Panc1 (cell line): ENCODE results near the gene ZC3H12D. TPM values are rescaled to one million over a fixed set of nuclear protein-coding genes. Genes with fewer than 3 reads are reported as not detected.

Source experiments
- ATAC-seq: fragments of 200-7000 bp; cut with Tn5 transposase; 2 replicates; pipeline ENCODE4 v1.9.1; 2020; ENCODE audit warnings: mild to moderate bottlenecking, moderate library complexity
- BruUV-seq: library from RNA; stranded (reverse); fragments of 400-500 nt; replicated peaks from 2 replicates; lab custom pipeline; 2021; lab: Mats Ljungman, UMichigan
- CTCF ChIA-PET: fragments of 300-600 bp; sonication (Branson Sonifier 250); formaldehyde crosslinking; loops from one replicate; lab custom pipeline; 2022; ENCODE audit warnings: antibody characterized with exemption; lab: Charles Lee
- POLR2A ChIA-PET: fragments of 300-600 bp; sonication (Branson Sonifier 250); formaldehyde crosslinking; loops from one replicate; lab custom pipeline; 2022; ENCODE audit warnings: antibody characterized with exemption; lab: Charles Lee
- DNase-seq: peaks from one replicate; pipeline ENCODE4 v3.0.0-alpha.2; 2010; ENCODE audit warnings: low read depth, low spot score
- H3K27ac ChIP-seq: 2 replicates; pipeline ENCODE4 v1.5.1; 2011; ENCODE audit warnings: mild to moderate bottlenecking, low read length, inconsistent platforms
- H3K27me3 ChIP-seq: fragments of 200-500 bp; sonication (Bioruptor generic); 2 replicates; pipeline ENCODE4 v1.6.0; 2014; ENCODE audit warnings: low read length, inconsistent platforms; ENCODE audit not compliant: control insufficient read depth, insufficient read depth
- H3K36me3 ChIP-seq: fragments of 200-500 bp; sonication (Bioruptor generic); 2 replicates; pipeline ENCODE4 v1.5.1; 2014; ENCODE audit warnings: inconsistent platforms, mild to moderate bottlenecking, low read length, moderate library complexity; ENCODE audit not compliant: control insufficient read depth, insufficient read depth
- H3K4me1 ChIP-seq: 2 replicates; pipeline ENCODE4 v1.5.1; 2011; ENCODE audit warnings: inconsistent platforms, mild to moderate bottlenecking, low read length, moderate library complexity; ENCODE audit not compliant: control insufficient read depth, insufficient read depth
- H3K4me3 ChIP-seq, 2 experiments: 2 replicates each; pipeline ENCODE4 v1.5.1; 2011 to 2012; ENCODE audit warnings: low read depth in 2 of 2, low read length in 2 of 2, mild to moderate bottlenecking in 2 of 2, inconsistent platforms in 1 of 2, moderate library complexity in 1 of 2
- H3K9me3 ChIP-seq: fragments of 200-500 bp; sonication (Bioruptor generic); 2 replicates; pipeline ENCODE4 v1.5.1; 2014; ENCODE audit warnings: low read depth, mild to moderate bottlenecking, inconsistent platforms, low read length, moderate library complexity; ENCODE audit not compliant: control insufficient read depth, insufficient read depth
- POLR2AphosphoS5 ChIP-seq: IDR thresholded peaks from 2 replicates; pipeline ENCODE4 v1.6.1; 2012; ENCODE audit warnings: mild to moderate bottlenecking, low read depth, low read length, moderate library complexity
- SIN3A ChIP-seq: IDR thresholded peaks from 2 replicates; pipeline ENCODE4 v1.6.1; 2012; ENCODE audit warnings: low read depth, mild to moderate bottlenecking, low read length, moderate library complexity, borderline replicate concordance; ENCODE audit not compliant: insufficient read depth
- TCF7L2 ChIP-seq: IDR thresholded peaks from 2 replicates; pipeline ENCODE4 v1.6.1; 2011; ENCODE audit warnings: mild to moderate bottlenecking, low read depth, low read length, inconsistent platforms
- in situ Hi-C: cut with HindIII; loops from 2 replicates; pipeline ENCODE4 v1.10.0; 2016; ENCODE audit warnings: low sequenced_read_pairs, low pct_unique_long_range_greater_than_20kb
- intact Hi-C: fragments of 100-400 bp; cut with micrococcal nuclease; formaldehyde crosslinking; loops from one replicate; pipeline ENCODE4 v1.10.0; 2022; ENCODE audit not compliant: unreplicated experiment
- total RNA-seq: library from RNA; stranded (reverse); gene quantifications from one replicate; pipeline ENCODE4 v1.2.1, GENCODE V29; 2021; ENCODE audit not compliant: unreplicated experiment
- TF ChIP-seq, protein P1 (sequence below), 2 experiments: IDR thresholded peaks; 2 replicates each; pipeline ENCODE4 v1.6.1; 2011 to 2012; ENCODE audit warnings: low read depth in 2 of 2, control low read depth in 1 of 2, low read length in 1 of 2, mild to moderate bottlenecking in 1 of 2, moderate library complexity in 1 of 2; ENCODE audit not compliant: insufficient read depth in 1 of 2
- TF ChIP-seq, protein P2 (sequence below): fragments of 450-650 bp; IDR thresholded peaks from 2 replicates; pipeline ENCODE4 v1.5.1; 2017; ENCODE audit warnings: mild to moderate bottlenecking

The ZC3H12D gene
- total RNA-seq, 1 experiment from 2014 or later: 0.26 TPM

DNA sequence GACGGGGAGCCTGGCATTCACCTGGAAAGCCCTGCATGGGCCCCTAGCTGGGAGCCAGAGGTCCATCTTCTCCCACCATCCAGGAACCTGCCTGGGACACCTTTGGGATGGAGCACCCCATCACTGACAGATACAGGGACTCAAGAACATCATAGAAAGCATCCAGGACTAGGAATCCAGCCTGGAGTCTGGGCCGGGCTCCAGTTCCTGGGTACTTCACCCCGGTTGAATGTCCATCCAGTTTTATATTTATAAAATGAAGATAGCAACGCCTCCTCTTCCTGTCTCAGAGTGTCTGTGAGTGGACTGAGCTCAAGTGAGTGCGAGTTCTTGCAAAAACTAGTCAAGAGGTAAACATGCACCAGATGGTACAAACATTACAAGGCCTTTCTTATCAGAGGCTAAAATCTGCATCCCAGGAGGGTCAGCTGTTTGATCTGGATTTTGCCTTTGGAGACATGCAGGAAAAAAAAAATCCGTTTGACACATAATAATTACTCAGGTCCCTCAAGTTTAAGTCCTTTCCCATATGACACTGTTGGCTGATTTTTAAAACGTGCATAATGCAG lies 27.4 kb downstream of the ZC3H12D start:
- intact Hi-C loops: no loop called here
- Histone ChIP-seq H3K4me3 (no peak overlapping the region), H3K27ac (no peak overlapping the region), H3K36me3 (no peaks in the 10 kb centered on the region), H3K9me3 (no peaks in the 10 kb centered on the region), H3K4me1 (peaks cover 11% of the 10 kb centered on the region; the same call in 1 of the 2 replicates), H3K27me3 (peaks cover 3% of the 10 kb centered on the region; the same call in 1 of the 2 replicates)
- ATAC-seq (no peak), DNase-seq (no peak)
- POLR2A ChIA-PET: no interaction called here
- in situ Hi-C loops: no loop called here
- TF ChIP-seq, protein P1, sequence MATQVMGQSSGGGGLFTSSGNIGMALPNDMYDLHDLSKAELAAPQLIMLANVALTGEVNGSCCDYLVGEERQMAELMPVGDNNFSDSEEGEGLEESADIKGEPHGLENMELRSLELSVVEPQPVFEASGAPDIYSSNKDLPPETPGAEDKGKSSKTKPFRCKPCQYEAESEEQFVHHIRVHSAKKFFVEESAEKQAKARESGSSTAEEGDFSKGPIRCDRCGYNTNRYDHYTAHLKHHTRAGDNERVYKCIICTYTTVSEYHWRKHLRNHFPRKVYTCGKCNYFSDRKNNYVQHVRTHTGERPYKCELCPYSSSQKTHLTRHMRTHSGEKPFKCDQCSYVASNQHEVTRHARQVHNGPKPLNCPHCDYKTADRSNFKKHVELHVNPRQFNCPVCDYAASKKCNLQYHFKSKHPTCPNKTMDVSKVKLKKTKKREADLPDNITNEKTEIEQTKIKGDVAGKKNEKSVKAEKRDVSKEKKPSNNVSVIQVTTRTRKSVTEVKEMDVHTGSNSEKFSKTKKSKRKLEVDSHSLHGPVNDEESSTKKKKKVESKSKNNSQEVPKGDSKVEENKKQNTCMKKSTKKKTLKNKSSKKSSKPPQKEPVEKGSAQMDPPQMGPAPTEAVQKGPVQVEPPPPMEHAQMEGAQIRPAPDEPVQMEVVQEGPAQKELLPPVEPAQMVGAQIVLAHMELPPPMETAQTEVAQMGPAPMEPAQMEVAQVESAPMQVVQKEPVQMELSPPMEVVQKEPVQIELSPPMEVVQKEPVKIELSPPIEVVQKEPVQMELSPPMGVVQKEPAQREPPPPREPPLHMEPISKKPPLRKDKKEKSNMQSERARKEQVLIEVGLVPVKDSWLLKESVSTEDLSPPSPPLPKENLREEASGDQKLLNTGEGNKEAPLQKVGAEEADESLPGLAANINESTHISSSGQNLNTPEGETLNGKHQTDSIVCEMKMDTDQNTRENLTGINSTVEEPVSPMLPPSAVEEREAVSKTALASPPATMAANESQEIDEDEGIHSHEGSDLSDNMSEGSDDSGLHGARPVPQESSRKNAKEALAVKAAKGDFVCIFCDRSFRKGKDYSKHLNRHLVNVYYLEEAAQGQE (IDR thresholded peaks at IDR 0.05; ENCODE audit: insufficient read depth in 1 of 2, low read depth in 2 of 2, low read length in 1 of 2): no peak
- TF ChIP-seq POLR2AphosphoS5 (no peak), TCF7L2 (no peak), SIN3A (no peak)
- TF ChIP-seq, protein P2, sequence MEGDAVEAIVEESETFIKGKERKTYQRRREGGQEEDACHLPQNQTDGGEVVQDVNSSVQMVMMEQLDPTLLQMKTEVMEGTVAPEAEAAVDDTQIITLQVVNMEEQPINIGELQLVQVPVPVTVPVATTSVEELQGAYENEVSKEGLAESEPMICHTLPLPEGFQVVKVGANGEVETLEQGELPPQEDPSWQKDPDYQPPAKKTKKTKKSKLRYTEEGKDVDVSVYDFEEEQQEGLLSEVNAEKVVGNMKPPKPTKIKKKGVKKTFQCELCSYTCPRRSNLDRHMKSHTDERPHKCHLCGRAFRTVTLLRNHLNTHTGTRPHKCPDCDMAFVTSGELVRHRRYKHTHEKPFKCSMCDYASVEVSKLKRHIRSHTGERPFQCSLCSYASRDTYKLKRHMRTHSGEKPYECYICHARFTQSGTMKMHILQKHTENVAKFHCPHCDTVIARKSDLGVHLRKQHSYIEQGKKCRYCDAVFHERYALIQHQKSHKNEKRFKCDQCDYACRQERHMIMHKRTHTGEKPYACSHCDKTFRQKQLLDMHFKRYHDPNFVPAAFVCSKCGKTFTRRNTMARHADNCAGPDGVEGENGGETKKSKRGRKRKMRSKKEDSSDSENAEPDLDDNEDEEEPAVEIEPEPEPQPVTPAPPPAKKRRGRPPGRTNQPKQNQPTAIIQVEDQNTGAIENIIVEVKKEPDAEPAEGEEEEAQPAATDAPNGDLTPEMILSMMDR: no peak
- CTCF ChIA-PET: no interaction called here
- no TSS peak for BruUV-seq

DNA sequence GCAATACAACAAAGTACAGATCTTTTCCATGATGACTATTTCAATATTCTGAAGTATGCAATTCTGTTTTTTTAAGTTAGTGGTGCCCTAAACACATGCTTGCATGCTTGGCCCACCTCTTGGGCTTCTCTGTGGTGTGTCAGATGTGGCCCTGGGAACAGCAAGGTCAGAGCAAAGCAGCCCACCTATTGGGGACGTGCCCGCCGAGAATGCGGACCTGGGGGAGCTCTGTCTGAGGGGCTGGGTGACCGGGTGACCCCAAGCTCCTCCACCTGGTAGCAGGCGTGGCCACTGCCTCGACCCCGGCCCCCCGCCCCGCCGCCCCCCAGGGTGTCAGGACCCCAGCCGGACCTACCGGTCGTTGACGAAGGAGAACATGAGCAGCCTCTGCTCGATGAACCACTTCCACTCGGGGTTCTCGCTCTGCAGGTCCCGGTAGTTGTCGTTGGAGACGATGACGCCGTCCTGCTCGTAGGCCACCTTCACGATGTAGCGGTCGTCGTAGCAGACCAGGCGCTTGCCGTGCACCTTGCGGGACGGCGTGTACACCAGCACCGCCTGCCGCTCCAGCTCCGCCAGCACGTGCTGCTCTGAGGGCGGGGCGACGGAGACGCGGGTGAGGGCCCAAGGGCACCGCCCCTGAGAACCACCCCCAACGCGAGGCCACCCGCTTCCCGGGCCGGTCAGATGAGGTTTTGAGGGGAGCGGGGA lies 28.3 kb downstream of the ZC3H12D start:
- TF ChIP-seq TCF7L2: no peak
- TF ChIP-seq, protein P1 (IDR thresholded peaks at IDR 0.05; ENCODE audit: insufficient read depth in 1 of 2, low read depth in 2 of 2, low read length in 1 of 2): no peak
- TF ChIP-seq POLR2AphosphoS5: no peak
- TF ChIP-seq SIN3A: no peak
- TF ChIP-seq, protein P2: no peak

More for the DNA sequence above, 28.3 kb downstream of the ZC3H12D start:
- in situ Hi-C loops (no loop called here), intact Hi-C loops (no loop called here)
- peaks cover 11% of the 10 kb centered on the region; the same call in 1 of the 2 replicates for H3K4me1 ChIP-seq
- BruUV-seq: no TSS peak
- peaks cover 3% of the 10 kb centered on the region; the same call in 1 of the 2 replicates for H3K27me3 ChIP-seq
- ChIA-PET POLR2A (no interaction called here), CTCF (no interaction called here)
- DNase-seq (no peak), ATAC-seq (no peak)
- H3K27ac ChIP-seq: no peak overlapping the region
- no peak overlapping the region for H3K4me3 ChIP-seq
- H3K9me3 ChIP-seq: no peaks in the 10 kb centered on the region
- no peaks in the 10 kb centered on the region for H3K36me3 ChIP-seq
